CD4-positive, CD25-positive, alpha-beta regulatory T cell (primary cell): ENCODE data around the gene STARD4. TPM values are rescaled to one million over a fixed set of nuclear protein-coding genes. Genes with fewer than 3 reads are reported as not detected.

ENCODE experiments used
- ATAC-seq, 2 donors: fragments of 150-1000 bp; cut with Tn5 transposase; one replicate each; pipeline ENCODE4 v1.10.0; 2021; ENCODE audit warnings: low read depth in 2 of 2, moderate number of reproducible peaks in 2 of 2, moderate library complexity in 1 of 2
- DNase-seq, 3 donors: peaks; one replicate each; pipeline versions ENCODE4 v3.0.0 to v3.0.0-alpha.2; 2012 to 2022; ENCODE audit warnings: mixed read lengths in 1 of 3
- H3K27ac ChIP-seq: one replicate; pipeline ENCODE4 v1.7.0; 2013; ENCODE audit warnings: mild to moderate bottlenecking, low read length; ENCODE audit not compliant: insufficient read depth, poor library complexity, severe bottlenecking
- H3K27me3 ChIP-seq: one replicate; pipeline ENCODE4 v1.7.0; 2013; ENCODE audit warnings: low read length; ENCODE audit not compliant: control insufficient read depth, insufficient read depth
- H3K36me3 ChIP-seq: one replicate; pipeline ENCODE4 v1.7.0; 2013; ENCODE audit warnings: mild to moderate bottlenecking, low read length, moderate library complexity; ENCODE audit not compliant: control insufficient read depth, insufficient read depth
- H3K4me1 ChIP-seq: 2 replicates; pipeline ENCODE4 v1.7.0; 2013; ENCODE audit warnings: mild to moderate bottlenecking, low read length; ENCODE audit not compliant: insufficient read depth, control insufficient read depth, poor library complexity, severe bottlenecking
- H3K4me3 ChIP-seq: one replicate; pipeline ENCODE4 v1.7.0; 2013; ENCODE audit warnings: low read depth, mild to moderate bottlenecking, low read length, moderate library complexity
- H3K9me3 ChIP-seq, 2 experiments: 1 replicate in 1 of 2; 2 replicates in 1 of 2; pipeline ENCODE4 v1.7.0; 2013; ENCODE audit warnings: low read length in 2 of 2, mild to moderate bottlenecking in 1 of 2, moderate library complexity in 1 of 2; ENCODE audit not compliant: control insufficient read depth in 2 of 2
- H3K27ac Mint-ChIP-seq, 3 donors: one replicate each; pipeline ENCODE4 v1.8.0; 2020 to 2022; ENCODE audit warnings: mild to moderate bottlenecking in 3 of 3, mixed read lengths in 3 of 3, moderate library complexity in 2 of 3
- H3K27me3 Mint-ChIP-seq: one replicate; pipeline ENCODE4 v1.8.0; 2022; ENCODE audit warnings: mild to moderate bottlenecking, mixed read lengths
- H3K36me3 Mint-ChIP-seq: one replicate; pipeline ENCODE4 v1.8.0; 2020; ENCODE audit warnings: mixed read lengths
- H3K4me1 Mint-ChIP-seq, 4 donors: one replicate each; pipeline ENCODE4 v1.8.0; 2020 to 2022; ENCODE audit warnings: mixed read lengths in 4 of 4, mild to moderate bottlenecking in 1 of 4
- H3K4me3 Mint-ChIP-seq, 4 donors: one replicate each; pipeline ENCODE4 v1.8.0; 2020 to 2022; ENCODE audit warnings: mild to moderate bottlenecking in 4 of 4, mixed read lengths in 4 of 4, moderate library complexity in 3 of 4
- H3K9me3 Mint-ChIP-seq, 7 donors: one replicate each; pipeline ENCODE4 v1.8.0; 2020 to 2022; ENCODE audit warnings: mixed read lengths in 7 of 7, mild to moderate bottlenecking in 3 of 7, moderate library complexity in 2 of 7
- polyA plus RNA-seq, 4 donors: library from polyadenylated mRNA; unstranded; fragments of 300-500 nt; fragmentation: Illumina TruSeq; gene quantifications; one replicate each; pipeline ENCODE4 v1.2.3, GENCODE V29; 2021
- total RNA-seq: library from RNA; stranded (reverse); gene quantifications from one replicate; pipeline ENCODE4 v1.2.3, GENCODE V29; 2022

Gene STARD4
- total and polyA plus RNA-seq, 5 donors from 2014 or later: 2.7 to 14.4 (median 4.8) TPM

DNA sequence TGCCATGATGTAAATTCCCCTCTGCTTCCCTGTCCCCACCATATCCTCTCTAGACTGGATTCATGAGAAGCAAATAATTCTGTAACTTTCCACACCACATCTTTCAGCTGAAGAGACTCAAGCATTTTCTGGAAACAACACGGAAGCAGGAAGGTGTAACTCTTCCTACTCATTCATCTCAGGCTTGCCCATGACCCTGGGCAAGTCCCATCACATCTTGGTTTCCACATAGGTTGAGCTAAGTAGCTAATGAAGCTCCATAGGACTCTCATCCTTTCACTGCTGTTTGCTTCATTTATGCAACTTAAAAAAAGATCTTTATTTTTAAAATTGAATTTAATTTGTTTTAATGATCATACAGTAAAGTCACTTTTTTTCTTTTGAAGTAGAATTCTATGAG is 32.7 kb upstream of the STARD4 start:
- Mint-ChIP-seq H3K27ac (no peak overlapping the region), H3K36me3 (no peaks in the 10 kb centered on the region), H3K9me3 (peaks cover 0 to 4% (median 0%) of the 10 kb centered on the region in 7 donors), H3K4me3 (no peak overlapping the region), H3K4me1 (peaks cover 0 to under 1% (median 0%) of the 10 kb centered on the region in 4 donors), H3K27me3 (peaks cover 21% of the 10 kb centered on the region)
- H3K4me3 ChIP-seq: no peak overlapping the region
- no peaks in the 10 kb centered on the region for H3K9me3 ChIP-seq
- DNase-seq (no peak), ATAC-seq (no peak)
- no peaks in the 10 kb centered on the region for H3K36me3 ChIP-seq
- H3K27ac ChIP-seq: no peak overlapping the region
- H3K27me3 ChIP-seq: peaks cover 18% of the 10 kb centered on the region
- H3K4me1 ChIP-seq: no peaks in the 10 kb centered on the region

DNA sequence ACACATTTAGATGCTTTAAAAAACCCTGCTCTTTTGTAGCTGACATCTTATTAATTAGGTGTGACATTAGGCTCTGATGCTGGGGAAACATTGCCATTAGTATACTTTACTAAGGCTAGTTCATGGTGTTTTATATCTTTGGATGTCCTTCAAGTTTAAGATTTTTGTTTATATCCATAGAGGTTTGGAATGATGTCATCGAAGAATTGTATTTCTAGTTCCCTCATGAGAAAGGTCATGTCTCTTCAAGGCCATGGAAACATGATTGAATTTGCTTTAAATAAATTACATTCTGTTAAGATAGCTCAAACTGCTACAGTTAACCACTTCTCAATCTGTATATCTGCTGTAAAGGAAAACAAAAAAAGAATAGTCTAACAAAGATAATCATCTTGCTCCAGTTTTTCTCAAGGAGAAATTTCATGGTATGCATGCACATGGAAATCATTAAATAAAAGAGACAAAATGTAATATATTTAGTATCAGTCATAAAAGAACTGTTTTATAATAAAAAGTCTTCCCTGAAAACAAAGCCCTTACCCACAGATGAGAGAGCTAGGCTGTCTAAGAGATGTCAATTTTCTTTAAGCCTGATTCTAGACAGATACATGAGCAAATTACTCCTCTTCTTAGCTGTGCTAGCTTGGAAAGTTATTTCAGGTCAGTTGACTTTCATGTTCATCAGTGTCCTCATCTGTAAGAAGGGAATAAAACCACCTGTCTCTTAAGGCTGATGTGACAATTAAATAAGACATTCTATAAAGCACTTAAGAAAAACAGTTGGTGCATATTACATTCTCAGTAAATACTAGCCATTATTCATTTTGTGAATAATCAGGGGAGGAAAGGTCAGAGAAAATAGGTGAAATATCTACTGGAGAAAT is 25.0 kb upstream of the STARD4 start:
- peaks cover 45% of the 10 kb centered on the region for H3K27me3 Mint-ChIP-seq
- Histone ChIP-seq H3K27me3 (peaks cover 29% of the 10 kb centered on the region), H3K4me3 (no peak overlapping the region), H3K27ac (no peak overlapping the region), H3K9me3 (peaks cover 0 to 4% of the 10 kb centered on the region in 2 experiments), H3K36me3 (no peaks in the 10 kb centered on the region), H3K4me1 (no peaks in the 10 kb centered on the region)
- H3K9me3 Mint-ChIP-seq: peaks cover 0 to 8% (median 0%) of the 10 kb centered on the region in 7 donors
- DNase-seq (no peak), ATAC-seq (no peak)
- H3K4me1 Mint-ChIP-seq: no peaks in the 10 kb centered on the region
- H3K36me3 Mint-ChIP-seq: no peaks in the 10 kb centered on the region
- H3K27ac Mint-ChIP-seq: no peak overlapping the region
- H3K4me3 Mint-ChIP-seq: no peak overlapping the region

DNA sequence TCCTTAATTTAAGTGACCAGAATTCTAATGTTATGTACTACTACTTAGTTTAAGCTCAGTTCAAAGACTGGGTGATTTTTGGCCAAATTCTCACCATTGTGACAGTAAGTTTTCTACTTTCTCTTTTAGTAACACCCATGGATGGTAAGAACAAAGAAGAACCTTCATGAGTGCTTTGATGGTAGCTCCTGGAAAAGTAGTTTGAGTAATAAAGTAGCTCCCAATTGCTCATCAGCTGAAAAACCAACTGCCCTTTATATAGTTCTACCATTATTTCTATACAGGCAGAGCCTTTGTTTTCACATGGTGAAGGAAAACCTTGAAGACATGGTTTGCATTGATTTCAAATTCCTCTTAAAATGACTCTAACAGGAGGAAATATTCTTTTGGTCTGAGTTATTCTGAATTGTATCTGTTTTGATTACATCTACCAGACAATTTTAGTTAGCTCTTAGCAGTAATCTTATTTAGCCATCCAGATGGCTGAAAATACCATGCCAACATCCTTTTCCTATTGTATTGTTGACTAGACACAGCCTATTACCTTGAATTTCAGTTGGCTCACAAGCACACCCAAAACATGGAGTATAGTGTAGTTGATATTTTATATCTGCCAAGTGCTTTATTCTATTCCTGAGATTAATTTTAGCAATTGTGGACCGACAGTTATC is 23.7 kb upstream of the STARD4 start:
- Histone ChIP-seq H3K27me3 (peaks cover 24% of the 10 kb centered on the region), H3K4me1 (peaks cover 5% of the 10 kb centered on the region), H3K36me3 (no peaks in the 10 kb centered on the region), H3K9me3 (peaks cover 0 to 4% of the 10 kb centered on the region in 2 experiments), H3K27ac (no peak overlapping the region), H3K4me3 (no peak overlapping the region)
- no peak for ATAC-seq
- Mint-ChIP-seq H3K27ac (no peak overlapping the region), H3K4me1 (peaks cover 0 to 7% (median 4%) of the 10 kb centered on the region in 4 donors), H3K36me3 (no peaks in the 10 kb centered on the region), H3K27me3 (peaks cover 41% of the 10 kb centered on the region), H3K4me3 (no peak overlapping the region), H3K9me3 (peaks cover 0 to 8% (median 0%) of the 10 kb centered on the region in 7 donors)
- no peak for DNase-seq

DNA sequence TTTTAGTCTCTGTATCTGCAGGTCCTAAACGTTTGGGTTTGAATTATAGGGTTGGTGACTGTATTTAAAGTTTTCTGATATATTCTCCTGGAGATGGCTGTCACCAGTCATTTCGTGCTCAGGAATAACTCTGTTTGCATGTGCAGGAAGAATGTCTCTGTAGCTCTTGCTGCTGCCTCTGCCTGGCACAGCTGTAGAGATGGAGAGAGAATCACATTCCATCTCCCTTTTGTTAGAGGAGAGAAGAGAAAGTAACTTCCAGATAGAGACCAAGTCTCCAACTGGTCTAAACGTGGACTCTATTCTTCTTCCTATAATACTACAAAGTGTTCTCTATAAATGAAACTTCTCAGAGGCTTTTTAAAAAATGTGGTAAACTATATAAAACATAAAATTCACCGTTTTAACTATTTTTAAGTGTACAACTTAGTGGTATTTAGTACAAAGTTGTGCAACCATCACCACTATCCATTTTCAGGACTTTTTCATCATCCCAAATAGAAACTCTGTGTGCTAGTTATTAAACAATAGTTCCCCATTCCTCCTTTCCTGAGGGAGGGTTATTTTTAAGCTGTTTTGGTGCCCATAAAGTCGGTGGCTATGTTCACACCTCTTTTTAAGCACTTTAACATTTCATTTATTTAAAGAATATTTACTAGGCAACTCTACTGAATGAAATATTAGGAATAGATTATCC is 20.7 kb upstream of the STARD4 start:
- Histone ChIP-seq H3K9me3 (peaks cover 0 to 4% of the 10 kb centered on the region in 2 experiments), H3K27me3 (peaks cover 11% of the 10 kb centered on the region), H3K4me3 (no peak overlapping the region), H3K36me3 (no peaks in the 10 kb centered on the region), H3K4me1 (peaks cover 17% of the 10 kb centered on the region), H3K27ac (no peak overlapping the region)
- Mint-ChIP-seq H3K9me3 (peaks cover 0 to 8% (median 0%) of the 10 kb centered on the region in 7 donors), H3K36me3 (no peaks in the 10 kb centered on the region), H3K4me3 (no peak overlapping the region), H3K27ac (peak overlapping the region in 1 of 3 donors; percentile 53), H3K4me1 (peaks cover 7 to 20% (median 18%) of the 10 kb centered on the region in 4 donors), H3K27me3 (peaks cover 35% of the 10 kb centered on the region)
- no peak for ATAC-seq
- DNase-seq: no peak

DNA sequence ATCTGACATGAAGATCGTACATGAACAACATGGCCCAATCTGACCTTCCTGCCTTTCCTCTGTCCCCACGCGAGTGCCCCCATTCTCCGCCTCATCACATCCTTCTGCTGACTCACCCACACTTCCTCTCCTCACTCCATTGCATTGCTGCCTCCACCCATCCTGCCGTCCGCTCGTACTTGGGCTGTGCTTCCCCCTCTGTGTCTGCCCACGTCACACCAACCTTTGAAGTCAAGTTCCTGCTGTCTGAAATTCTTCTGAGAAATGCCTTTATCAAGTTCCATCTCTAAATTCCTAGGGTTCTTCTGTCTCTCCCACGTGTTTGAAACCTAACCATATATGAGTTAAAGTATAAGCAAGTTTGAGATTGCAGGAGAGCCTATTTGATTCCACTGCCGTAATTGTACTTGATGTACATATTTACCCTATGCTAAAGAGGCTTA is 18.0 kb upstream of the STARD4 start:
- Histone ChIP-seq H3K4me3 (peak overlapping the region; percentile 69), H3K9me3 (peaks cover 0 to 4% of the 10 kb centered on the region in 2 experiments), H3K27me3 (peaks cover 2% of the 10 kb centered on the region), H3K4me1 (peaks cover 17% of the 10 kb centered on the region), H3K27ac (peak overlapping the region; percentile 83), H3K36me3 (no peaks in the 10 kb centered on the region)
- Mint-ChIP-seq H3K36me3 (no peaks in the 10 kb centered on the region), H3K27me3 (peaks cover 18% of the 10 kb centered on the region), H3K4me1 (peaks cover 7 to 20% (median 18%) of the 10 kb centered on the region in 4 donors), H3K27ac (peak overlapping the region; percentile 67 to 98 (median 74)), H3K4me3 (peak overlapping the region; percentile 46 to 71 (median 62)), H3K9me3 (peaks cover 0 to 8% (median 0%) of the 10 kb centered on the region in 7 donors)
- ATAC-seq: peak; percentile 99 to 100
- DNase-seq: peak; percentile 74 to 97 (median 75)

DNA sequence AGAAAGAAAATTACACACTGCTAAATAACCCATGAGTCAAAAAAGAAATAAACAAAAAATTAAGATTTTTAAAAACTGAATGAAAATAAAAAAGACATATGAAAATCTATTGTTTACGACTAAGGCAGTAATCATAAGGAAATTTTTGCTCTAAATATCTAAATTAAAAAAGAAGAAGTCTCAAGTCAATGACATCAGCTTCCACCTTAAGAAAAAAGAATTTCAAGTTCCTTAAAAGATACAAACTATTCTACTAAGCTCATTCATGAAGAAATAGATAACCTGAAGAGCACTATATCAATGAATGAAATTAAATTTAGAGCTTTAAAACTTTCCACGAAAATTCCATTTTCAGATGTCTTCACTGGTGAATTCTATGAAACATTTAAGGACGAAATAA is 15.7 kb upstream of the STARD4 start:
- no peaks in the 10 kb centered on the region for H3K36me3 Mint-ChIP-seq
- H3K27me3 Mint-ChIP-seq: peaks cover 12% of the 10 kb centered on the region
- Histone ChIP-seq H3K27me3 (peaks cover 2% of the 10 kb centered on the region), H3K4me1 (peaks cover 17% of the 10 kb centered on the region), H3K4me3 (no peak overlapping the region), H3K36me3 (no peaks in the 10 kb centered on the region), H3K27ac (no peak overlapping the region), H3K9me3 (no peaks in the 10 kb centered on the region)
- DNase-seq (no peak), ATAC-seq (no peak)
- no peak overlapping the region for H3K27ac Mint-ChIP-seq
- H3K4me3 Mint-ChIP-seq: no peak overlapping the region
- H3K9me3 Mint-ChIP-seq: no peaks in the 10 kb centered on the region
- peaks cover 7 to 20% (median 18%) of the 10 kb centered on the region in 4 donors for H3K4me1 Mint-ChIP-seq

DNA sequence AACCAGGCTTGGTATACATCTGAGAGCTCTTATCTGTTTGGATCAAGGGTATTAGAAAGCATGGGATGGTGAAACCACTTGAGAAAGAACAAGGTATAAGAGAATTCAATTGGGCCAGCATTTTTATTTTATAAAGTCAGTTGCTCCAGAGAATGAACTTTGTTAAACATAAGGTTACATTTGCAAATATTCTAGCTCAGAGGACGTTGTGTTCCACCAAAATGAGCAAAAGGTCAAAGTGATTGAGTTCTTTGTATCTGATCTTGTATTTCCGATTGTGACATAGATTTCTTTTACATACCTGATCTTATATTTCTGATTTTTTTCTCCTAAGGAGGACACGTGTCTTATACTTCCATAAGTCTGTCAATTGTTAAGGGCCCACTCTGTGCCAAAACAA is 8.6 kb upstream of the STARD4 start:
- Histone ChIP-seq H3K9me3 (no peaks in the 10 kb centered on the region), H3K36me3 (no peaks in the 10 kb centered on the region), H3K27me3 (peaks cover 2% of the 10 kb centered on the region), H3K4me1 (no peaks in the 10 kb centered on the region), H3K27ac (no peak overlapping the region), H3K4me3 (no peak overlapping the region)
- Mint-ChIP-seq H3K36me3 (no peaks in the 10 kb centered on the region), H3K9me3 (no peaks in the 10 kb centered on the region), H3K4me1 (no peaks in the 10 kb centered on the region), H3K27ac (no peak overlapping the region), H3K4me3 (no peak overlapping the region), H3K27me3 (peaks cover 12% of the 10 kb centered on the region)
- ATAC-seq (no peak), DNase-seq (no peak)
